ENCODE measurements around the gene CADM1.

GRCh38 chr11:115161876-115162275, 342.3 kb downstream of the CADM1 start:
- no peak for TF ChIP-seq CTCF (IDR thresholded peaks at IDR 0.05; ENCODE audit: low read depth, low read length)
- TF ChIP-seq EZH2phosphoT487 (IDR thresholded peaks at IDR 0.05; ENCODE audit: low read depth): no peak

Data from OCI-LY3 (cell line).